Measurements from ENCODE around the gene ZC3H14. TPM values are rescaled to one million over a fixed set of nuclear protein-coding genes. Genes with fewer than 3 reads are reported as not detected.

ZC3H14 gene
- total RNA-seq, 1 donor from 2014 or later = 46.7 TPM

- Mint-ChIP-seq H3K36me3 (ENCODE audit: low read depth) (peaks cover 3% of the 10 kb centered on the region), H3K27me3 (ENCODE audit: low read depth) (no peaks in the 10 kb centered on the region), H3K4me1 (ENCODE audit: low read depth) (peaks cover 5% of the 10 kb centered on the region), H3K9me3 (ENCODE audit: low read depth) (no peaks in the 10 kb centered on the region), H3K4me3 (ENCODE audit: unreplicated experiment) (no peak overlapping the region), H3K27ac (ENCODE audit: unreplicated experiment) (no peak overlapping the region)
- no peak for DNase-seq (ENCODE audit: low spot score)
- TF ChIP-seq CTCF (IDR thresholded peaks at IDR 0.05) = no peak
Observed at GRCh38 chr14:88625671-88626070, 62.8 kb downstream of the ZC3H14 start.

- H3K36me3 Mint-ChIP-seq (ENCODE audit: low read depth) = peaks cover 3% of the 10 kb centered on the region
- DNase-seq (ENCODE audit: low spot score) = no peak
- H3K27me3 Mint-ChIP-seq (ENCODE audit: low read depth) = no peaks in the 10 kb centered on the region
- H3K4me1 Mint-ChIP-seq (ENCODE audit: low read depth) = peaks cover 8% of the 10 kb centered on the region
- no peak overlapping the region for H3K27ac Mint-ChIP-seq (ENCODE audit: unreplicated experiment)
- TF ChIP-seq CTCF (IDR thresholded peaks at IDR 0.05) = no peak
- no peak overlapping the region for H3K4me3 Mint-ChIP-seq (ENCODE audit: unreplicated experiment)
- no peaks in the 10 kb centered on the region for H3K9me3 Mint-ChIP-seq (ENCODE audit: low read depth)
Observed at GRCh38 chr14:88628033-88628432, 65.2 kb downstream of the ZC3H14 start.

- no peak for DNase-seq (ENCODE audit: low spot score)
- H3K27ac Mint-ChIP-seq (ENCODE audit: unreplicated experiment) = no peak overlapping the region
- H3K9me3 Mint-ChIP-seq (ENCODE audit: low read depth) = no peaks in the 10 kb centered on the region
- no peaks in the 10 kb centered on the region for H3K27me3 Mint-ChIP-seq (ENCODE audit: low read depth)
- no peak for TF ChIP-seq CTCF (IDR thresholded peaks at IDR 0.05)
- H3K36me3 Mint-ChIP-seq (ENCODE audit: low read depth) = peaks cover 3% of the 10 kb centered on the region
- no peak overlapping the region for H3K4me3 Mint-ChIP-seq (ENCODE audit: unreplicated experiment)
- peaks cover 8% of the 10 kb centered on the region for H3K4me1 Mint-ChIP-seq (ENCODE audit: low read depth)
Observed at GRCh38 chr14:88628462-88628861, 65.6 kb downstream of the ZC3H14 start.

- no peak overlapping the region for H3K4me3 Mint-ChIP-seq (ENCODE audit: unreplicated experiment)
- no peak for DNase-seq (ENCODE audit: low spot score)
- H3K27ac Mint-ChIP-seq (ENCODE audit: unreplicated experiment) = no peak overlapping the region
- TF ChIP-seq CTCF (IDR thresholded peaks at IDR 0.05) = no peak
- no peaks in the 10 kb centered on the region for H3K36me3 Mint-ChIP-seq (ENCODE audit: low read depth)
- H3K9me3 Mint-ChIP-seq (ENCODE audit: low read depth) = no peaks in the 10 kb centered on the region
- no peaks in the 10 kb centered on the region for H3K27me3 Mint-ChIP-seq (ENCODE audit: low read depth)
- H3K4me1 Mint-ChIP-seq (ENCODE audit: low read depth) = peaks cover 8% of the 10 kb centered on the region
Observed at GRCh38 chr14:88630565-88630964, 67.7 kb downstream of the ZC3H14 start.

GRCh38 chr14:88631091-88631490, 68.3 kb downstream of the ZC3H14 start:
- Mint-ChIP-seq H3K27ac (ENCODE audit: unreplicated experiment) (no peak overlapping the region), H3K36me3 (ENCODE audit: low read depth) (no peaks in the 10 kb centered on the region)

More at GRCh38 chr14:88631091-88631490, 68.3 kb downstream of the ZC3H14 start:
- no peak overlapping the region for H3K4me3 Mint-ChIP-seq (ENCODE audit: unreplicated experiment)
- TF ChIP-seq CTCF (IDR thresholded peaks at IDR 0.05) = no peak
- no peaks in the 10 kb centered on the region for H3K9me3 Mint-ChIP-seq (ENCODE audit: low read depth)
- peaks cover 8% of the 10 kb centered on the region for H3K4me1 Mint-ChIP-seq (ENCODE audit: low read depth)
- H3K27me3 Mint-ChIP-seq (ENCODE audit: low read depth) = no peaks in the 10 kb centered on the region
- no peak for DNase-seq (ENCODE audit: low spot score)

Data from chondrocyte (in vitro differentiated cells).